OCI-LY1 (cell line): Measurements from ENCODE around the gene CRYBB1.

Experiments used
- EZH2 ChIP-seq: fragments of 200-600 bp; sonication (generic), shearing (Covaris generic); IDR thresholded peaks from 2 replicates; pipeline ENCODE4 v1.8.0; 2017; ENCODE audit warnings: borderline replicate concordance, mixed run types, mild to moderate bottlenecking, antibody characterized with exemption, low read length, moderate library complexity, mixed read lengths
- TF ChIP-seq, protein P1 (sequence below): fragments of 200-600 bp; sonication (generic), shearing (Covaris generic); IDR thresholded peaks from 2 replicates; pipeline ENCODE4 v1.5.1; 2017; ENCODE audit warnings: mild to moderate bottlenecking, antibody characterized with exemption, low read length, moderate library complexity, mixed read lengths

DNA sequence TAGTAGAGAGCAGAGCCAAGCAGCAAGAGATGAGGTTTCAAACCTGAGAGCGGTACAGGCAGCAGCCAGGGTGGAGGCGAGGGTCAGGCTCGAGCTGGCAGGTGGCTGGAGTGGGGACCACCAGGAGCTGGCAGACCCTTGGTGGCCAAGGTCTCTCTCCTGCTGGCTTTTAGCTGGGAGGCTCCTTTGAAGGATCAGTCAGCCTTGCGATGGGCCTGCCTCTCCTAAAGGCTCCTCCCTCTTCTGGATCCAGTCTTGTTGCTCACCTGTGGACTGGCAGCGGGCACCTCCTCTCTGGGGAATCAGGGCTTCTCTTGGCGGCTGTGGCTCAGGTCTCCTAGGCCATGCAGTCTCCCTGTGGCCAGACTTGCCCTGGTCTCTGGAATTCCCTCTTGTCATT is 52.6 kb downstream of the CRYBB1 start:
- TF ChIP-seq, protein P1, sequence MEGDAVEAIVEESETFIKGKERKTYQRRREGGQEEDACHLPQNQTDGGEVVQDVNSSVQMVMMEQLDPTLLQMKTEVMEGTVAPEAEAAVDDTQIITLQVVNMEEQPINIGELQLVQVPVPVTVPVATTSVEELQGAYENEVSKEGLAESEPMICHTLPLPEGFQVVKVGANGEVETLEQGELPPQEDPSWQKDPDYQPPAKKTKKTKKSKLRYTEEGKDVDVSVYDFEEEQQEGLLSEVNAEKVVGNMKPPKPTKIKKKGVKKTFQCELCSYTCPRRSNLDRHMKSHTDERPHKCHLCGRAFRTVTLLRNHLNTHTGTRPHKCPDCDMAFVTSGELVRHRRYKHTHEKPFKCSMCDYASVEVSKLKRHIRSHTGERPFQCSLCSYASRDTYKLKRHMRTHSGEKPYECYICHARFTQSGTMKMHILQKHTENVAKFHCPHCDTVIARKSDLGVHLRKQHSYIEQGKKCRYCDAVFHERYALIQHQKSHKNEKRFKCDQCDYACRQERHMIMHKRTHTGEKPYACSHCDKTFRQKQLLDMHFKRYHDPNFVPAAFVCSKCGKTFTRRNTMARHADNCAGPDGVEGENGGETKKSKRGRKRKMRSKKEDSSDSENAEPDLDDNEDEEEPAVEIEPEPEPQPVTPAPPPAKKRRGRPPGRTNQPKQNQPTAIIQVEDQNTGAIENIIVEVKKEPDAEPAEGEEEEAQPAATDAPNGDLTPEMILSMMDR, result no peak; the same call in 1 of the 2 replicates
- TF ChIP-seq EZH2, result no peak
